GM12878 (cell line): ENCODE data around the gene H6PD. TPM values are rescaled to one million over a fixed set of nuclear protein-coding genes. Genes with fewer than 3 reads are reported as not detected.

Source experiments
- ATAC-seq: fragments of 200-7000 bp; cut with Tn5 transposase; 3 replicates; pipeline ENCODE4 v1.9.1; 2020; ENCODE audit warnings: mild to moderate bottlenecking, moderate library complexity
- BruUV-seq: library from RNA; stranded (reverse); fragments of 400-500 nt; replicated peaks from 2 replicates; lab custom pipeline; 2021; lab: Mats Ljungman, UMichigan
- CTCF ChIA-PET: fragments of 300-600 bp; sonication (Branson Sonifier 250); formaldehyde crosslinking; extraction: SDS; loops from one replicate; lab custom pipeline; 2021; ENCODE audit warnings: inconsistent platforms; lab: Yijun Ruan, JAX
- POLR2A ChIA-PET: fragments of 350-600 bp; formaldehyde crosslinking; extraction: SDS; loops from one replicate; lab custom pipeline; 2021; ENCODE audit warnings: inconsistent platforms; lab: Charles Lee
- RAD21 ChIA-PET: fragments of 300-600 bp; sonication (Branson Sonifier 250); formaldehyde crosslinking; loops from one replicate; lab custom pipeline; 2023; ENCODE audit warnings: antibody characterized with exemption; ENCODE audit not compliant: unreplicated experiment; lab: Charles Lee
- SMC1A ChIA-PET: fragments of 300-600 bp; sonication (Branson Sonifier 250); formaldehyde crosslinking; loops from one replicate; lab custom pipeline; 2023; ENCODE audit not compliant: unreplicated experiment, uncharacterized antibody; lab: Charles Lee
- DNase-seq: peaks from one replicate; pipeline ENCODE4 v3.0.0-alpha.2; 2011; ENCODE audit warnings: low read depth, low spot score
- FAIRE-seq: peaks from 3 replicates; lab custom pipeline; 2011; peaks lifted over from hg19 to GRCh38; lab: Jason Lieb, UNC
- H2AFZ ChIP-seq: 2 replicates; pipeline ENCODE4 v1.6.0; 2011; ENCODE audit warnings: low read depth, low read length, control low read depth; ENCODE audit not compliant: control insufficient read depth
- H3K27ac ChIP-seq: 2 replicates; pipeline ENCODE4 v1.5.1; 2011; ENCODE audit warnings: control low read depth; ENCODE audit not compliant: control insufficient read depth, insufficient read depth
- H3K27me3 ChIP-seq, 2 experiments: replicated peaks in 1 of 2; 2 replicates each; pipeline versions ENCODE4 v1.6.0 to v1.6.1; 2011; ENCODE audit warnings: low read length in 1 of 2; ENCODE audit not compliant: control insufficient read depth in 2 of 2, insufficient read depth in 2 of 2
- H3K36me3 ChIP-seq, 2 experiments: 2 replicates each; pipeline ENCODE4 v1.5.1; 2011; ENCODE audit warnings: low read length in 1 of 2; ENCODE audit not compliant: control insufficient read depth in 2 of 2, insufficient read depth in 2 of 2
- H3K4me1 ChIP-seq: 2 replicates; pipeline ENCODE4 v1.6.1; 2011; ENCODE audit warnings: mild to moderate bottlenecking, low read length, moderate library complexity, mixed read lengths; ENCODE audit not compliant: control insufficient read depth, insufficient read depth
- H3K4me2 ChIP-seq: 2 replicates; pipeline ENCODE4 v1.6.0; 2011; ENCODE audit warnings: control low read depth; ENCODE audit not compliant: control insufficient read depth, insufficient read depth
- H3K4me3 ChIP-seq: fragments of 200-600 bp; sonication (generic); 2 replicates; pipeline ENCODE4 v1.5.1; 2016
- H3K79me2 ChIP-seq: 2 replicates; pipeline ENCODE4 v1.6.0; 2011; ENCODE audit warnings: low read length; ENCODE audit not compliant: control insufficient read depth, insufficient read depth
- H3K9ac ChIP-seq: 2 replicates; pipeline ENCODE4 v1.8.0; 2011; ENCODE audit warnings: low read length, control low read depth, mixed read lengths; ENCODE audit not compliant: control insufficient read depth, insufficient read depth
- H3K9me3 ChIP-seq: replicated peaks from 3 replicates; pipeline ENCODE4 v1.5.1; 2011; ENCODE audit warnings: mild to moderate bottlenecking, low read length; ENCODE audit not compliant: control insufficient read depth, insufficient read depth
- H4K20me1 ChIP-seq: 2 replicates; pipeline ENCODE4 v1.6.0; 2011; ENCODE audit not compliant: control insufficient read depth, insufficient read depth
- ATF7 ChIP-seq: fragments of 450-650 bp; IDR thresholded peaks from 2 replicates; pipeline ENCODE4 v1.6.1; 2016; ENCODE audit warnings: low read depth, mild to moderate bottlenecking
- BCLAF1 ChIP-seq: fragments of 450-650 bp; IDR thresholded peaks from 2 replicates; pipeline ENCODE4 v1.6.1; 2017; ENCODE audit warnings: antibody characterized with exemption, mild to moderate bottlenecking, moderate library complexity
- EED ChIP-seq: sonication (generic); IDR thresholded peaks from 2 replicates; pipeline ENCODE4 v1.6.1; 2016; ENCODE audit warnings: antibody characterized with exemption, low read depth
- ESRRA ChIP-seq: IDR thresholded peaks from 2 replicates; pipeline ENCODE4 v1.6.1; 2012; ENCODE audit warnings: mild to moderate bottlenecking, low read length, improper control_type of control experiment
- FOXK2 ChIP-seq: fragments of 450-650 bp; IDR thresholded peaks from 2 replicates; pipeline ENCODE4 v1.6.1; 2017; ENCODE audit warnings: mild to moderate bottlenecking, moderate library complexity
- HDGF ChIP-seq: fragments of 450-650 bp; IDR thresholded peaks from 2 replicates; pipeline ENCODE4 v1.6.1; 2016; ENCODE audit warnings: antibody characterized with exemption
- IRF3 ChIP-seq: fragments of 450-650 bp; IDR thresholded peaks from 2 replicates; pipeline ENCODE4 v1.6.1; 2014; ENCODE audit warnings: mild to moderate bottlenecking
- KLF5 ChIP-seq: fragments of 450-650 bp; IDR thresholded peaks from 2 replicates; pipeline ENCODE4 v1.6.1; 2014; ENCODE audit warnings: mild to moderate bottlenecking; ENCODE audit not compliant: partially characterized antibody
- NBN ChIP-seq: fragments of 450-650 bp; IDR thresholded peaks from 2 replicates; pipeline ENCODE4 v1.6.1; 2016
- NFIC ChIP-seq: IDR thresholded peaks from 2 replicates; pipeline ENCODE4 v1.6.1; 2012; ENCODE audit warnings: low read depth, mild to moderate bottlenecking, inconsistent platforms, low read length, moderate library complexity
- NR2C2 ChIP-seq: IDR thresholded peaks from 2 replicates; pipeline ENCODE4 v1.6.1; 2011; ENCODE audit warnings: borderline replicate concordance, low read depth; ENCODE audit not compliant: control insufficient read depth, insufficient read length
- PAX8 ChIP-seq: fragments of 450-650 bp; IDR thresholded peaks from 2 replicates; pipeline ENCODE4 v1.6.1; 2017; ENCODE audit warnings: mild to moderate bottlenecking, moderate library complexity
- RFX5 ChIP-seq: IDR thresholded peaks from 2 replicates; pipeline ENCODE4 v1.6.1; 2011; ENCODE audit warnings: low read depth, low read length, improper control_type of control experiment
- SKIL ChIP-seq: fragments of 450-650 bp; IDR thresholded peaks from 2 replicates; pipeline ENCODE4 v1.6.1; 2017; ENCODE audit warnings: mild to moderate bottlenecking, low read depth, inconsistent platforms; ENCODE audit not compliant: poor library complexity, severe bottlenecking
- TARDBP ChIP-seq: IDR thresholded peaks from 2 replicates; pipeline ENCODE4 v1.6.1; 2016; ENCODE audit warnings: borderline replicate concordance
- WGBS: methylation state at CpG from one replicate; pipeline ENCODE4 v1.1.6; 2016; ENCODE audit warnings: low lambda C conversion rate; ENCODE audit not compliant: insufficient replicate concordance, insufficient coverage; ENCODE audit errors: missing lambda C conversion rate; 5-methylcytosine and 5-hydroxymethylcytosine counted together
- in situ Hi-C: fragments of 300-500 bp; cut with MboI; formaldehyde crosslinking; loops from 9 replicates; pipeline ENCODE4 v1.14.3; 2018; ENCODE audit warnings: mixed read lengths
- intact Hi-C: fragments of 100-400 bp; cut with micrococcal nuclease; formaldehyde crosslinking; loops from one replicate; pipeline ENCODE4 v1.14.2; 2022; ENCODE audit not compliant: unreplicated experiment
- polyA plus RNA-seq, 11 experiments: library from polyadenylated mRNA; depleted of rRNA in 4 of 11; unstranded in 6 of 11; stranded (reverse) in 5 of 11; fragments of >200 nt; fragmentation: Nextera tagmentation in 4 of 11; fragmentation: Illumina TruSeq in 1 of 11; extraction: Ambion mirVana in 4 of 11; extraction: Trizol in 1 of 11; gene quantifications; 1 replicate in 1 of 11; 2 replicates in 10 of 11; pipeline versions ENCODE4 v1.2.1 to v1.2.3, GENCODE V29; 2011 to 2016; ENCODE audit warnings: inconsistent platforms in 2 of 11, missing spikeins in 2 of 11, low read depth in 1 of 11
- total RNA-seq, 4 experiments: library from RNA; depleted of rRNA in 3 of 4; stranded (reverse); fragments of >200 nt in 3 of 4; fragmentation: Illumina TruSeq in 1 of 4; extraction: Trizol in 1 of 4; gene quantifications; 2 replicates each; pipeline versions ENCODE4 v1.2.1 to v1.2.3, GENCODE V29; 2013 to 2021

The H6PD gene
- total and polyA plus RNA-seq, 10 of the 15 experiments (the other 5 are each of a cell fraction or from before 2014, with no cell fraction given): 1.2 to 20.7 (median 7.7) TPM

- H3K9me3 ChIP-seq: no peaks in the 10 kb centered on the region
- no peaks in the 10 kb centered on the region for H3K79me2 ChIP-seq
- ChIA-PET CTCF (interaction anchor here (0.8 kb wide), 1 partner anchor 144 kb away, joined by 3 read pairs; no protein-coding TSS in a partner anchor), SMC1A (interaction anchor here (1.4 kb wide), 1 partner anchor 22 kb away, joined by 4 read pairs; no protein-coding TSS in a partner anchor), RAD21 (interaction anchor here (0.9 kb wide), 1 partner anchor 180 kb away, joined by 3 read pairs; no protein-coding TSS in a partner anchor), POLR2A (no interaction called here)
- no peak overlapping the region for H3K4me3 ChIP-seq
- in situ Hi-C loops: no loop called here
- WGBS: 80% methylated on average over 9 of the region's 9 CpGs
- H3K27me3 ChIP-seq: no peaks in the 10 kb centered on the region
- H3K36me3 ChIP-seq: no peaks in the 10 kb centered on the region
- DNase-seq (no peak), FAIRE-seq (no peak), ATAC-seq (no peak)
- no TSS peak for BruUV-seq
- H2AFZ ChIP-seq: no peak overlapping the region
- no peak overlapping the region for H3K27ac ChIP-seq
- peaks cover 15% of the 10 kb centered on the region for H3K4me1 ChIP-seq
- no peak overlapping the region for H3K4me2 ChIP-seq
- TF ChIP-seq NFIC: no peak
- no peak for TF ChIP-seq KLF5
- no peak for TF ChIP-seq NBN
- TF ChIP-seq EED: no peak
- no peak for TF ChIP-seq ESRRA
- no peak for TF ChIP-seq HDGF
- no peak for TF ChIP-seq PAX8
- TF ChIP-seq RFX5: no peak
- no peak for TF ChIP-seq SKIL
- no peak for TF ChIP-seq NR2C2
- TF ChIP-seq TARDBP: no peak
- TF ChIP-seq IRF3: no peak
- TF ChIP-seq BCLAF1: no peak
- no peak for TF ChIP-seq ATF7
- no peak for TF ChIP-seq FOXK2
- no peak overlapping the region for H3K9ac ChIP-seq
- intact Hi-C loops: no loop called here
- no peaks in the 10 kb centered on the region for H4K20me1 ChIP-seq
These were observed 76.9 kb downstream of the H6PD start for GRCh38 chr1:9311479-9311878.
